DOHH2 (cell line): ENCODE data around the gene SPON2.

Experiments
- CTCF ChIP-seq: fragments of 200-600 bp; sonication (generic); IDR thresholded peaks from one replicate; pipeline ENCODE4 v1.5.1; 2014; ENCODE audit warnings: antibody characterized with exemption, mild to moderate bottlenecking, low read depth, low read length; ENCODE audit not compliant: poor library complexity, severe bottlenecking
- EZH2phosphoT487 ChIP-seq: fragments of 200-600 bp; sonication (generic); IDR thresholded peaks from 2 replicates; pipeline ENCODE4 v1.6.1; 2017; ENCODE audit warnings: borderline replicate concordance, mild to moderate bottlenecking, antibody characterized with exemption, low read length, moderate library complexity, mixed read lengths

GRCh38 chr4:1210971-1211370 lies 38.6 kb upstream of the SPON2 start:
- TF ChIP-seq CTCF: no peak
- TF ChIP-seq EZH2phosphoT487: no peak
